Astrocyte (in vitro differentiated cells and primary cell): ENCODE results near the gene HOGA1.

Experiments
- CTCF ChIP-seq: IDR thresholded peaks from 2 replicates; pipeline ENCODE4 v1.5.1; 2011; ENCODE audit warnings: low read depth, mild to moderate bottlenecking, inconsistent platforms, low read length, moderate library complexity; ENCODE audit not compliant: insufficient read depth
- EZH2 ChIP-seq: IDR thresholded peaks from 2 replicates; pipeline ENCODE4 v1.6.1; 2012; ENCODE audit warnings: mild to moderate bottlenecking, low read length, inconsistent platforms; ENCODE audit not compliant: insufficient read depth

- TF ChIP-seq CTCF (no peak), EZH2 (no peak)
Measured at GRCh38 chr10:97540669-97541500, 43.3 kb upstream of the HOGA1 start.
